Measurements from ENCODE around the gene RBM46. TPM values are rescaled to one million over a fixed set of nuclear protein-coding genes. Genes with fewer than 3 reads are reported as not detected.

The RBM46 gene
- total RNA-seq, 6 donors from 2014 or later = not detected

- peak in 1 of 2 donors; percentile 34 for DNase-seq
- Histone ChIP-seq H3K27ac (no peak overlapping the region), H3K9me3 (no peaks in the 10 kb centered on the region), H3K27me3 (no peaks in the 10 kb centered on the region), H3K36me3 (no peaks in the 10 kb centered on the region), H3K4me1 (no peaks in the 10 kb centered on the region), H3K4me3 (no peak overlapping the region)
- ATAC-seq (ENCODE audit: low FRiP score in 2 of 2) = no peak
- TF ChIP-seq EP300 (IDR thresholded peaks at IDR 0.05) (no peak), POLR2AphosphoS5 (IDR thresholded peaks at IDR 0.05) (no peak), POLR2A (IDR thresholded peaks at IDR 0.05) (no peak), CTCF (IDR thresholded peaks at IDR 0.05) (no peak)
- 79 to 83% methylated on average over 8 of the region's 8 CpGs for WGBS, 2 donors
These were observed 57.6 kb downstream of the RBM46 start for GRCh38 chr4:154838694-154839093.

GRCh38 chr4:154854362-154854761 is 73.3 kb downstream of the RBM46 start:
- WGBS, 2 donors = 37 to 63% methylated on average over 2 of the region's 2 CpGs
- no peak overlapping the region for H3K4me3 ChIP-seq
- DNase-seq = no peak

GRCh38 chr4:154858166-154858565 is 77.1 kb downstream of the RBM46 start:
- ATAC-seq (ENCODE audit: low FRiP score in 2 of 2) (no peak), DNase-seq (no peak)
- H3K4me3 ChIP-seq = no peak overlapping the region
- H3K36me3 ChIP-seq = no peaks in the 10 kb centered on the region
- H3K4me1 ChIP-seq = no peaks in the 10 kb centered on the region
- WGBS, 2 donors = 75 to 87% methylated on average over 1 of the region's 1 CpG
- TF ChIP-seq POLR2A (IDR thresholded peaks at IDR 0.05) (no peak), EP300 (IDR thresholded peaks at IDR 0.05) (no peak), POLR2AphosphoS5 (IDR thresholded peaks at IDR 0.05) (no peak), CTCF (IDR thresholded peaks at IDR 0.05) (no peak)
- H3K27ac ChIP-seq = no peak overlapping the region
- peaks cover 0 to 9% (median 4%) of the 10 kb centered on the region in 4 donors for H3K9me3 ChIP-seq
- no peaks in the 10 kb centered on the region for H3K27me3 ChIP-seq

More at GRCh38 chr4:154854362-154854761, 73.3 kb downstream of the RBM46 start:
- Histone ChIP-seq H3K9me3 (no peaks in the 10 kb centered on the region), H3K4me1 (no peaks in the 10 kb centered on the region), H3K27ac (no peak overlapping the region), H3K27me3 (no peaks in the 10 kb centered on the region), H3K36me3 (no peaks in the 10 kb centered on the region)
- no peak for ATAC-seq (ENCODE audit: low FRiP score in 2 of 2)
- TF ChIP-seq POLR2AphosphoS5 (IDR thresholded peaks at IDR 0.05) (no peak), POLR2A (IDR thresholded peaks at IDR 0.05) (no peak), CTCF (IDR thresholded peaks at IDR 0.05) (peak in 1 of 6 experiments; percentile 15), EP300 (IDR thresholded peaks at IDR 0.05) (no peak)

- no peak for ATAC-seq (ENCODE audit: low FRiP score in 2 of 2)
- WGBS, 2 donors = 82 to 83% methylated on average over 7 of the region's 7 CpGs
- no peaks in the 10 kb centered on the region for H3K27me3 ChIP-seq
- no peak overlapping the region for H3K4me3 ChIP-seq
- H3K27ac ChIP-seq = no peak overlapping the region
- peaks cover 0 to 4% (median 2%) of the 10 kb centered on the region in 4 donors for H3K9me3 ChIP-seq
- no peak for DNase-seq
- H3K36me3 ChIP-seq = no peaks in the 10 kb centered on the region
- H3K4me1 ChIP-seq = no peaks in the 10 kb centered on the region
- TF ChIP-seq EP300 (IDR thresholded peaks at IDR 0.05) (no peak), POLR2A (IDR thresholded peaks at IDR 0.05) (no peak), POLR2AphosphoS5 (IDR thresholded peaks at IDR 0.05) (no peak), CTCF (IDR thresholded peaks at IDR 0.05) (no peak)
These were observed 87.5 kb downstream of the RBM46 start for GRCh38 chr4:154868414-154869194.

GRCh38 chr4:154869301-154869700 is 88.2 kb downstream of the RBM46 start:
- no peak overlapping the region for H3K4me3 ChIP-seq
- ATAC-seq (ENCODE audit: low FRiP score in 2 of 2) (no peak), DNase-seq (no peak)
- no peaks in the 10 kb centered on the region for H3K4me1 ChIP-seq
- no peak overlapping the region for H3K27ac ChIP-seq
- peaks cover 0 to 9% (median 3%) of the 10 kb centered on the region in 4 donors for H3K9me3 ChIP-seq
- no peaks in the 10 kb centered on the region for H3K27me3 ChIP-seq
- TF ChIP-seq CTCF (IDR thresholded peaks at IDR 0.05) (no peak), POLR2AphosphoS5 (IDR thresholded peaks at IDR 0.05) (no peak), EP300 (IDR thresholded peaks at IDR 0.05) (no peak), POLR2A (IDR thresholded peaks at IDR 0.05) (no peak)
- WGBS, 2 donors = 66 to 77% methylated on average over 3 of the region's 3 CpGs
- H3K36me3 ChIP-seq = no peaks in the 10 kb centered on the region
